Mesenchymal stem cell (in vitro differentiated cells and primary cell): ENCODE measurements around the gene RET.

Experiments
- DNase-seq: peaks from one replicate; pipeline ENCODE4 v3.0.0-alpha.2; 2013
- H2AFZ ChIP-seq: one replicate; pipeline ENCODE4 v1.6.1; 2013; ENCODE audit warnings: low read depth, mild to moderate bottlenecking, control low read depth, inconsistent platforms, low read length, moderate library complexity
- H2AK5ac ChIP-seq: 2 replicates; pipeline ENCODE4 v1.6.1; 2013; ENCODE audit warnings: low read length, moderate library complexity, mild to moderate bottlenecking, inconsistent platforms; ENCODE audit not compliant: severe bottlenecking
- H2BK120ac ChIP-seq: one replicate; pipeline ENCODE4 v1.6.1; 2013; ENCODE audit warnings: low read depth, mild to moderate bottlenecking, inconsistent platforms, low read length, moderate library complexity
- H2BK12ac ChIP-seq, 2 experiments: one replicate each; pipeline ENCODE4 v1.6.1; 2013; ENCODE audit warnings: inconsistent platforms in 2 of 2, low read length in 2 of 2, mild to moderate bottlenecking in 2 of 2, moderate library complexity in 2 of 2, control low read depth in 1 of 2
- H2BK15ac ChIP-seq: one replicate; pipeline ENCODE4 v1.6.1; 2013; ENCODE audit warnings: mild to moderate bottlenecking, low read depth, inconsistent platforms; ENCODE audit not compliant: poor library complexity, severe bottlenecking
- H2BK5ac ChIP-seq: 2 replicates; pipeline ENCODE4 v1.6.1; 2013; ENCODE audit warnings: low read depth, mild to moderate bottlenecking, low read length, control low read depth, inconsistent platforms; ENCODE audit not compliant: poor library complexity, severe bottlenecking
- H3K14ac ChIP-seq, 2 experiments: one replicate each; pipeline ENCODE4 v1.6.1; 2013; ENCODE audit warnings: inconsistent platforms in 2 of 2, low read length in 2 of 2, control low read depth in 1 of 2, mild to moderate bottlenecking in 1 of 2, moderate library complexity in 1 of 2
- H3K18ac ChIP-seq, 2 experiments: one replicate each; pipeline ENCODE4 v1.6.1; 2013; ENCODE audit warnings: inconsistent platforms in 2 of 2, low read length in 2 of 2, control low read depth in 1 of 2, low read depth in 1 of 2, mild to moderate bottlenecking in 1 of 2
- H3K23ac ChIP-seq, 2 experiments: one replicate each; pipeline ENCODE4 v1.6.1; 2013; ENCODE audit warnings: inconsistent platforms in 2 of 2, low read length in 2 of 2, mild to moderate bottlenecking in 2 of 2, moderate library complexity in 2 of 2, control low read depth in 1 of 2
- H3K27ac ChIP-seq: 2 replicates; pipeline ENCODE4 v1.5.1; 2013; ENCODE audit warnings: mild to moderate bottlenecking, moderate library complexity, low read length, control low read depth, inconsistent platforms; ENCODE audit not compliant: poor library complexity, severe bottlenecking
- H3K27me3 ChIP-seq, 2 experiments: 2 replicates each; pipeline versions ENCODE4 v1.6.1 to v1.7.0; 2013; ENCODE audit warnings: low read length in 2 of 2, mild to moderate bottlenecking in 2 of 2, moderate library complexity in 2 of 2, control low read depth in 1 of 2, inconsistent platforms in 1 of 2; ENCODE audit not compliant: control insufficient read depth in 1 of 2, insufficient read depth in 1 of 2
- H3K36me3 ChIP-seq, 2 experiments: 2 replicates each; pipeline versions ENCODE4 v1.6.1 to v1.7.0; 2013; ENCODE audit warnings: low read length in 2 of 2, control low read depth in 1 of 2, inconsistent platforms in 1 of 2, low read depth in 1 of 2, mild to moderate bottlenecking in 1 of 2; ENCODE audit not compliant: insufficient read depth in 2 of 2, control insufficient read depth in 1 of 2
- H3K4ac ChIP-seq, 2 experiments: one replicate each; pipeline ENCODE4 v1.6.1; 2013; ENCODE audit warnings: inconsistent platforms in 2 of 2, low read length in 2 of 2, mild to moderate bottlenecking in 2 of 2, moderate library complexity in 2 of 2, control low read depth in 1 of 2, low read depth in 1 of 2
- H3K4me1 ChIP-seq: 2 replicates; pipeline ENCODE4 v1.6.1; 2013; ENCODE audit warnings: low read depth, low read length, control low read depth; ENCODE audit not compliant: control insufficient read depth, insufficient read depth
- H3K4me2 ChIP-seq: 2 replicates; pipeline ENCODE4 v1.6.1; 2013; ENCODE audit warnings: low read length, mild to moderate bottlenecking, inconsistent platforms; ENCODE audit not compliant: poor library complexity, severe bottlenecking
- H3K4me3 ChIP-seq, 2 experiments: 2 replicates each; pipeline versions ENCODE4 v1.5.1 to v1.7.0; 2013; ENCODE audit warnings: low read length in 2 of 2, mild to moderate bottlenecking in 2 of 2, control low read depth in 1 of 2, low read depth in 1 of 2; ENCODE audit not compliant: insufficient read depth in 1 of 2
- H3K79me1 ChIP-seq: replicated peaks from 2 replicates; pipeline ENCODE4 v1.6.1; 2013; ENCODE audit warnings: mild to moderate bottlenecking, control low read depth, low read length, inconsistent platforms; ENCODE audit not compliant: poor library complexity, severe bottlenecking
- H3K9ac ChIP-seq: 2 replicates; pipeline ENCODE4 v1.7.0; 2013; ENCODE audit warnings: mild to moderate bottlenecking, low read length, moderate library complexity
- H3K9me3 ChIP-seq: 2 replicates; pipeline ENCODE4 v1.7.0; 2013; ENCODE audit warnings: mild to moderate bottlenecking, low read length; ENCODE audit not compliant: control insufficient read depth
- H4K8ac ChIP-seq: one replicate; pipeline ENCODE4 v1.6.1; 2013; ENCODE audit warnings: inconsistent platforms, mild to moderate bottlenecking, low read length, moderate library complexity
- H4K91ac ChIP-seq: one replicate; pipeline ENCODE4 v1.6.1; 2013; ENCODE audit warnings: mild to moderate bottlenecking, low read length, inconsistent platforms
- WGBS: methylation state at CpG from one replicate; pipeline ENCODE4 v1.1.7; 2013; ENCODE audit warnings: mixed read lengths; 5-methylcytosine and 5-hydroxymethylcytosine counted together

Gene RET

GRCh38 chr10:43043342-43043772 is 33.5 kb upstream of the RET start:
- Histone ChIP-seq H3K23ac (no peak overlapping the region), H3K4me1 (peaks cover 30% of the 10 kb centered on the region), H3K4me2 (no peak overlapping the region), H3K36me3 (no peaks in the 10 kb centered on the region), H2BK15ac (no peak overlapping the region), H3K79me1 (no peaks in the 10 kb centered on the region), H3K9ac (no peak overlapping the region), H2BK5ac (no peak overlapping the region), H3K4me3 (no peak overlapping the region), H3K18ac (no peak overlapping the region), H3K9me3 (no peaks in the 10 kb centered on the region), H4K91ac (no peak overlapping the region), H2BK12ac (no peak overlapping the region), H2AFZ (no peak overlapping the region), H3K27ac (no peak overlapping the region), H3K14ac (no peak overlapping the region), H2AK5ac (no peak overlapping the region), H4K8ac (no peak overlapping the region), H3K27me3 (no peaks in the 10 kb centered on the region), H2BK120ac (no peak overlapping the region), H3K4ac (no peak overlapping the region)
- DNase-seq, result no peak
- WGBS, result 74% methylated on average over 9 of the region's 9 CpGs

GRCh38 chr10:43043773-43044447 is 33.0 kb upstream of the RET start:
- Histone ChIP-seq H3K4me2 (no peak overlapping the region), H2BK15ac (no peak overlapping the region), H3K9me3 (no peaks in the 10 kb centered on the region), H3K4me1 (peaks cover 35% of the 10 kb centered on the region), H3K27ac (no peak overlapping the region), H3K4me3 (no peak overlapping the region), H2AFZ (no peak overlapping the region), H3K36me3 (no peaks in the 10 kb centered on the region), H4K8ac (no peak overlapping the region), H2BK12ac (no peak overlapping the region), H2AK5ac (no peak overlapping the region), H3K4ac (no peak overlapping the region), H3K9ac (no peak overlapping the region), H3K14ac (no peak overlapping the region), H2BK5ac (no peak overlapping the region), H3K18ac (no peak overlapping the region), H2BK120ac (no peak overlapping the region), H3K79me1 (no peaks in the 10 kb centered on the region), H4K91ac (no peak overlapping the region), H3K23ac (no peak overlapping the region), H3K27me3 (no peaks in the 10 kb centered on the region)
- no peak for DNase-seq
- WGBS, result 79% methylated on average over 9 of the region's 9 CpGs

- no peaks in the 10 kb centered on the region for H3K27me3 ChIP-seq
Observed at GRCh38 chr10:43044448-43044921, 32.4 kb upstream of the RET start.

GRCh38 chr10:43044961-43045621 is 31.8 kb upstream of the RET start:
- WGBS, result 81% methylated on average over 14 of the region's 14 CpGs
- H3K4me1 ChIP-seq, result peaks cover 35% of the 10 kb centered on the region
- no peak overlapping the region for H2BK5ac ChIP-seq
- H3K4me2 ChIP-seq, result no peak overlapping the region
- H3K36me3 ChIP-seq, result no peaks in the 10 kb centered on the region
- H3K18ac ChIP-seq, result no peak overlapping the region
- H3K23ac ChIP-seq, result no peak overlapping the region
- H3K27me3 ChIP-seq, result peaks cover 0 to 2% of the 10 kb centered on the region in 2 experiments
- no peak overlapping the region for H3K9ac ChIP-seq
- no peak overlapping the region for H4K8ac ChIP-seq
- no peak overlapping the region for H2BK12ac ChIP-seq
- H3K9me3 ChIP-seq, result no peaks in the 10 kb centered on the region
- no peak overlapping the region for H3K4ac ChIP-seq
- no peak overlapping the region for H2AK5ac ChIP-seq
- no peak overlapping the region for H3K14ac ChIP-seq
- no peak overlapping the region for H4K91ac ChIP-seq
- DNase-seq, result no peak
- no peak overlapping the region for H2BK120ac ChIP-seq
- H3K27ac ChIP-seq, result no peak overlapping the region
- H2BK15ac ChIP-seq, result no peak overlapping the region
- H3K79me1 ChIP-seq, result no peaks in the 10 kb centered on the region
- H2AFZ ChIP-seq, result no peak overlapping the region
- H3K4me3 ChIP-seq, result no peak overlapping the region

More at GRCh38 chr10:43044448-43044921, 32.4 kb upstream of the RET start:
- no peak for DNase-seq
- no peak overlapping the region for H3K4ac ChIP-seq
- no peaks in the 10 kb centered on the region for H3K79me1 ChIP-seq
- H3K18ac ChIP-seq, result no peak overlapping the region
- no peak overlapping the region for H2BK15ac ChIP-seq
- peaks cover 38% of the 10 kb centered on the region for H3K4me1 ChIP-seq
- H3K4me3 ChIP-seq, result no peak overlapping the region
- H4K8ac ChIP-seq, result no peak overlapping the region
- H3K9ac ChIP-seq, result no peak overlapping the region
- no peak overlapping the region for H4K91ac ChIP-seq
- no peak overlapping the region for H2BK120ac ChIP-seq
- WGBS, result 45% methylated on average over 10 of the region's 10 CpGs
- H2AK5ac ChIP-seq, result no peak overlapping the region
- H3K9me3 ChIP-seq, result no peaks in the 10 kb centered on the region
- no peak overlapping the region for H3K4me2 ChIP-seq
- H2BK12ac ChIP-seq, result no peak overlapping the region
- no peak overlapping the region for H2BK5ac ChIP-seq
- H3K36me3 ChIP-seq, result no peaks in the 10 kb centered on the region
- H3K14ac ChIP-seq, result no peak overlapping the region
- no peak overlapping the region for H2AFZ ChIP-seq
- no peak overlapping the region for H3K23ac ChIP-seq
- H3K27ac ChIP-seq, result no peak overlapping the region
